ENCODE results near the gene GRIK3.

The GRIK3 gene

GRCh38 chr1:37040261-37040660 is 5.9 kb upstream of the GRIK3 start:
- Mint-ChIP-seq H3K27me3 (peaks cover 68% of the 10 kb centered on the region), H3K4me1 (no peaks in the 10 kb centered on the region), H3K36me3 (ENCODE audit: insufficient read depth) (peaks cover 2% of the 10 kb centered on the region), H3K9me3 (no peaks in the 10 kb centered on the region), H3K27ac (ENCODE audit: low read depth) (no peak overlapping the region), H3K4me3 (no peak overlapping the region)
- DNase-seq (ENCODE audit: low spot score in 2 of 2): no peak
- ATAC-seq (replicated peaks; ENCODE audit: extremely low read depth, poor library complexity, severe bottlenecking): no peak

DNA sequence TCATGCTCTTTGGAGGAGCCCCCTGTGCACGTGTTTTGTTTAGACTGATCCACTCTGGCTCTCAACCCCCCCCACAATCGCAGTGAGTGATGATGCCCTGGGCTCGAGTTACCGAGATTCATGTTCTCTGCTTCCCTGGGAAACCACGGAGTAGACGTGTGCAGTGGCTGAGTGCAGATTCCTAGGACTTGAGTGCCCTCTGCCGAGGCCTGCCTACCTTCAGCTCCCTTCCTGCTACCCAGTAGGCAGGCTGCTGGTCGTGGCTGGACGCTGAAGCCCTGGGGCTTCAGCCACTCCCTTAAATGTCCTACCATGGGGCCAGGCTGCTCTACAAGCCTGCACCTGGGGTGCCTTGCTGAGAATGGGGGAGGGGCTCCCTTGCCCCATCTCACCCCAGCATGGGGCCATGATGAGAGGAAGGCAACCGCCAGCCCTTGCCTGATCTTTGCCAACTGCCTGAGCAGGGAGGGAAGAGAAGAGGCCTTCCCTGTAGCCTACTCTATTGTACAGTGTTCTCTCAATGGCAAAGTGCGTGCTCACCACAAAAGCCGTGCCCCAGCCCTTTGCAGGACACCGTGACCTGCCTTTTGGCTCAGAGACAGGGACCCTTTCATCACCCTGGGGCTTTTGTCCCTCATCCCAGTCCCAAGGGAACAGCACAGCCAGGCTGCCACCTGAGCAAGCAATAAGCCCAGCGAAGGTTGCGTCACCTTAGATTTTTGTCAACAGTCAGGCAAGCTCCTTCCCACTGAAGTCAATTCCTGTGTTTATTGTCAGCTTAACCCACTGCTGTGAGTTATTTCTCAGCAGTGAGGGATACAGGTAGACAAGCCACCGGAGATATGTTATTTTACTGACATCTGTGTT is 4.1 kb upstream of the GRIK3 start:
- Mint-ChIP-seq H3K9me3 (no peaks in the 10 kb centered on the region), H3K4me1 (no peaks in the 10 kb centered on the region), H3K36me3 (ENCODE audit: insufficient read depth) (peaks cover 2% of the 10 kb centered on the region), H3K27me3 (peaks cover 65% of the 10 kb centered on the region), H3K4me3 (no peak overlapping the region), H3K27ac (ENCODE audit: low read depth) (no peak overlapping the region)
- ATAC-seq (replicated peaks; ENCODE audit: extremely low read depth, poor library complexity, severe bottlenecking) (no peak), DNase-seq (ENCODE audit: low spot score in 2 of 2) (no peak)

GRCh38 chr1:37037690-37038089 is 3.4 kb upstream of the GRIK3 start:
- no peaks in the 10 kb centered on the region for H3K9me3 Mint-ChIP-seq
- no peak overlapping the region for H3K27ac Mint-ChIP-seq (ENCODE audit: low read depth)
- H3K36me3 Mint-ChIP-seq (ENCODE audit: insufficient read depth): peaks cover 2% of the 10 kb centered on the region
- no peak overlapping the region for H3K4me3 Mint-ChIP-seq
- ATAC-seq (replicated peaks; ENCODE audit: extremely low read depth, poor library complexity, severe bottlenecking) (no peak), DNase-seq (ENCODE audit: low spot score in 2 of 2) (no peak)
- no peaks in the 10 kb centered on the region for H3K4me1 Mint-ChIP-seq
- H3K27me3 Mint-ChIP-seq: peaks cover 59% of the 10 kb centered on the region

DNA sequence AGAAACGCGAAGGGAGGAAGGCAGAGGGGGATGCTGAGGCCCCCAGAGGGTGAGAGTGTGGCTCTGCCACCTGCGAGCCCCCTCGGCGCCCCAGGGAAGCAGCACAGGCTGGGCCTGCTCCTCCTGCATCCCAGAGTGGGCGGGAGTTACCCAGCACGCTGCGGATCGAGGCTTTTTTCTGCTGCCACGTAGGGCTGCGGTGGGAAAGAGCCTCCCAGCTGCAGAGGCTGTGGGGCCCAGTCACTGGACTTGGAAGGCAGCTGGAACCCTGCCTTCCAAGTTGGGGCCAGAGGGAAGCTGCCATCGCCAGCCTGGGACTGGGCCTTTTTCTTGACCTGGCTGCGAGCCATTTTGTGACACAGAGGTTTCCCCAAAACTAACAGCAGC is 2.3 kb upstream of the GRIK3 start:
- H3K4me3 Mint-ChIP-seq: no peak overlapping the region
- H3K27ac Mint-ChIP-seq (ENCODE audit: low read depth): no peak overlapping the region
- ATAC-seq (replicated peaks; ENCODE audit: extremely low read depth, poor library complexity, severe bottlenecking): no peak
- no peaks in the 10 kb centered on the region for H3K9me3 Mint-ChIP-seq
- no peaks in the 10 kb centered on the region for H3K4me1 Mint-ChIP-seq
- H3K36me3 Mint-ChIP-seq (ENCODE audit: insufficient read depth): peaks cover 4% of the 10 kb centered on the region
- no peak for DNase-seq (ENCODE audit: low spot score in 2 of 2)
- peaks cover 66% of the 10 kb centered on the region for H3K27me3 Mint-ChIP-seq

GRCh38 chr1:37035796-37036666 is 1.7 kb upstream of the GRIK3 start:
- H3K9me3 Mint-ChIP-seq: no peaks in the 10 kb centered on the region
- no peaks in the 10 kb centered on the region for H3K4me1 Mint-ChIP-seq
- no peak for DNase-seq (ENCODE audit: low spot score in 2 of 2)
- peaks cover 4% of the 10 kb centered on the region for H3K36me3 Mint-ChIP-seq (ENCODE audit: insufficient read depth)
- no peak overlapping the region for H3K27ac Mint-ChIP-seq (ENCODE audit: low read depth)
- no peak for ATAC-seq (replicated peaks; ENCODE audit: extremely low read depth, poor library complexity, severe bottlenecking)
- H3K27me3 Mint-ChIP-seq: peaks cover 70% of the 10 kb centered on the region
- H3K4me3 Mint-ChIP-seq: no peak overlapping the region

GRCh38 chr1:37035014-37035691 is 838 bp upstream of the GRIK3 start:
- peaks cover 70% of the 10 kb centered on the region for H3K27me3 Mint-ChIP-seq
- ATAC-seq (replicated peaks; ENCODE audit: extremely low read depth, poor library complexity, severe bottlenecking): no peak
- no peaks in the 10 kb centered on the region for H3K9me3 Mint-ChIP-seq
- H3K27ac Mint-ChIP-seq (ENCODE audit: low read depth): no peak overlapping the region
- peaks cover 2% of the 10 kb centered on the region for H3K36me3 Mint-ChIP-seq (ENCODE audit: insufficient read depth)
- H3K4me3 Mint-ChIP-seq: no peak overlapping the region
- no peaks in the 10 kb centered on the region for H3K4me1 Mint-ChIP-seq
- DNase-seq (ENCODE audit: low spot score in 2 of 2): no peak

GRCh38 chr1:37033355-37034101 is 787 bp downstream of the GRIK3 start:
- Mint-ChIP-seq H3K27me3 (peaks cover 70% of the 10 kb centered on the region), H3K4me3 (no peak overlapping the region), H3K9me3 (no peaks in the 10 kb centered on the region), H3K36me3 (ENCODE audit: insufficient read depth) (peaks cover 2% of the 10 kb centered on the region), H3K4me1 (no peaks in the 10 kb centered on the region), H3K27ac (ENCODE audit: low read depth) (no peak overlapping the region)
- ATAC-seq (replicated peaks; ENCODE audit: extremely low read depth, poor library complexity, severe bottlenecking) (no peak), DNase-seq (ENCODE audit: low spot score in 2 of 2) (no peak)

- Mint-ChIP-seq H3K36me3 (ENCODE audit: insufficient read depth) (peaks cover 2% of the 10 kb centered on the region), H3K27ac (ENCODE audit: low read depth) (no peak overlapping the region), H3K4me3 (no peak overlapping the region), H3K4me1 (no peaks in the 10 kb centered on the region), H3K9me3 (no peaks in the 10 kb centered on the region), H3K27me3 (peaks cover 71% of the 10 kb centered on the region)
- ATAC-seq (replicated peaks; ENCODE audit: extremely low read depth, poor library complexity, severe bottlenecking) (no peak), DNase-seq (ENCODE audit: low spot score in 2 of 2) (no peak)
Observed at GRCh38 chr1:37032660-37033354, 1.5 kb downstream of the GRIK3 start.

DNA sequence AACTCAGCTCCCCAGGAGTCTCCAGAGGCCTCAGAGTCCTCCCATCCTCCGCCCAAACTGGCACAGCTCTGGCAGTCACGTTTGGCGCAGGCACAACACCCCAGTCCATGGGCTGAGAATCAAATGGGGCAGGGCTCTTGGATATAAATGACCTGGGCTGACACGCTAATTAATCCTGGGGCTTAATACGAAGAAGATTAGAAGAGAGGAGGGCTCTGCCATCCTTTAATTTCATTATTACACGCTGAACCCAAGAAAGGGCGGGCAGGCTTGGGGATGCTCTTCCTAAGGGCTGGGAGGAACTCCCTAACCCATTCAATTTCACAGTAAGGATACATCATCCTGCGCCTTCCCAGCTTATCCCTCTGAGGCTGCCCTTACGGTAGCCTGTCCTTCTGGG is 2.4 kb downstream of the GRIK3 start:
- H3K27me3 Mint-ChIP-seq: peaks cover 81% of the 10 kb centered on the region
- no peak overlapping the region for H3K4me3 Mint-ChIP-seq
- no peak for ATAC-seq (replicated peaks; ENCODE audit: extremely low read depth, poor library complexity, severe bottlenecking)
- H3K36me3 Mint-ChIP-seq (ENCODE audit: insufficient read depth): peaks cover 2% of the 10 kb centered on the region
- no peaks in the 10 kb centered on the region for H3K4me1 Mint-ChIP-seq
- DNase-seq (ENCODE audit: low spot score in 2 of 2): no peak
- no peaks in the 10 kb centered on the region for H3K9me3 Mint-ChIP-seq
- no peak overlapping the region for H3K27ac Mint-ChIP-seq (ENCODE audit: low read depth)

DNA sequence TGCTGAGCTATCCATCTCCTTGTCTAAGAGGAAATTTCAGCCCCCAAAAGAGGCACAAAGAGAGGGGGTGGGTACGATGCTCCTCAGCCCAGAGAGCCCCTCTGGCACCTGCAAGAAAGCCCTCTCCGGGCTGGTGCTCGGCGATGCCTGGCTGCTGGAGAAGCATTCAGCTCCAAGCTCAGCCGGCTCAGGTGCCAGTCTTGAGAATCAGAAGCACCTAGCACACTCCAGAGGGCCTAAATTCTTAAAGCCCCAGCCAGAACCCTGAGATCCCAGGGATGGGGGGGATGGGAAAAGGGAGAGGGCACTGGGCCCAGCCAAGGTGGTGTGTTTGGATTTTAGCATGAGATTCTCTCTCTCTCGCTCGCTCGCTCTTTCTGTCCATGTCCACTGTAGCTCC is 2.9 kb downstream of the GRIK3 start:
- Mint-ChIP-seq H3K4me3 (no peak overlapping the region), H3K27me3 (peaks cover 82% of the 10 kb centered on the region), H3K9me3 (no peaks in the 10 kb centered on the region), H3K4me1 (no peaks in the 10 kb centered on the region), H3K27ac (ENCODE audit: low read depth) (no peak overlapping the region), H3K36me3 (ENCODE audit: insufficient read depth) (peaks cover 2% of the 10 kb centered on the region)
- no peak for DNase-seq (ENCODE audit: low spot score in 2 of 2)
- no peak for ATAC-seq (replicated peaks; ENCODE audit: extremely low read depth, poor library complexity, severe bottlenecking)

DNA sequence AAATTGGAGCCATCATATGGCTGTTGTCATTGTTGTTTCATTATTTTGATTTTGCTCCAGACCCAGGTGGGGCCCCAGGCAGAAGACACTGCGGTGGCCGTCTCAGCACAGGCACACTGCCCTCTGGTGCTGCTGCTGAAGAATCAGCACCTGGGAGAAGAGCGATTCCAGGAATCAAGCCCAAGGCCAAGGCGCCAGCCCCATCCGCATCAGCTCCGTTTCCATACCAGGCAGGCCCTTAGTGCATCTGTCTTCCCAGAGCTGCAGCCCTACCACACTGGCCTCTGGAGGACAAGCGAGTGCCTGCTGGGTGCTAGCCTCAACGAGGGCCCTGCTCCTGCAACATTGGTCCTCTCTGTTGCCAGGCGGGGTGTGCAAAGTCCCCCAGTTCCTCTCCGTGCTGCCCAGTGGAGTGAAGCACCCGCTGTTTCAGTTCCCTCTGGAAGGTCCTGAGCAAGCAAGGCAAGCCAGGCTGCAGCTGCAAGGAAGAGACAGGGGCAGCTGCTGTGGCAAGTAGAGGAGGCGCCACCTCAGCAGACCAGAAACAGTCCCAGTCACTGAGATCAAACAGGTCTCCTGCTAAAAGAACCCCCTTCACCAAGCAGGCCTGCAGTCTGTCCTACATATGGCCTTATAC is 5.2 kb downstream of the GRIK3 start:
- Mint-ChIP-seq H3K27ac (ENCODE audit: low read depth) (no peak overlapping the region), H3K9me3 (no peaks in the 10 kb centered on the region), H3K4me3 (no peak overlapping the region), H3K27me3 (peaks cover 79% of the 10 kb centered on the region), H3K4me1 (no peaks in the 10 kb centered on the region), H3K36me3 (ENCODE audit: insufficient read depth) (peaks cover 2% of the 10 kb centered on the region)
- DNase-seq (ENCODE audit: low spot score in 2 of 2) (no peak), ATAC-seq (replicated peaks; ENCODE audit: extremely low read depth, poor library complexity, severe bottlenecking) (no peak)
